Hepatocyte (in vitro differentiated cells): ENCODE data around the gene FTH1.

Experiments
- CTCF ChIP-seq: fragments of 200-600 bp; sonication (generic); IDR thresholded peaks from 2 replicates; pipeline ENCODE4 v1.5.1; 2016; ENCODE audit warnings: antibody characterized with exemption, mild to moderate bottlenecking; ENCODE audit not compliant: poor library complexity
- EZH2 ChIP-seq: fragments of 200-600 bp; sonication (generic); IDR thresholded peaks from 2 replicates; pipeline ENCODE4 v1.6.1; 2016; ENCODE audit warnings: antibody characterized with exemption, mild to moderate bottlenecking, borderline replicate concordance
- EZH2phosphoT487 ChIP-seq: fragments of 200-600 bp; sonication (generic); IDR thresholded peaks from one replicate; pipeline ENCODE4 v1.6.1; 2018; ENCODE audit warnings: antibody characterized with exemption, mild to moderate bottlenecking, low read depth, moderate library complexity; ENCODE audit not compliant: unreplicated experiment, severe bottlenecking

- TF ChIP-seq CTCF (no peak), EZH2 (no peak), EZH2phosphoT487 (no peak)
Measured at GRCh38 chr11:61999141-61999975, 31.9 kb upstream of the FTH1 start.
